ENCODE results near the gene MCHR1. TPM values are rescaled to one million over a fixed set of nuclear protein-coding genes. Genes with fewer than 3 reads are reported as not detected.

Gene MCHR1
- total RNA-seq, 1 donor from 2014 or later: 0.45 TPM

DNA sequence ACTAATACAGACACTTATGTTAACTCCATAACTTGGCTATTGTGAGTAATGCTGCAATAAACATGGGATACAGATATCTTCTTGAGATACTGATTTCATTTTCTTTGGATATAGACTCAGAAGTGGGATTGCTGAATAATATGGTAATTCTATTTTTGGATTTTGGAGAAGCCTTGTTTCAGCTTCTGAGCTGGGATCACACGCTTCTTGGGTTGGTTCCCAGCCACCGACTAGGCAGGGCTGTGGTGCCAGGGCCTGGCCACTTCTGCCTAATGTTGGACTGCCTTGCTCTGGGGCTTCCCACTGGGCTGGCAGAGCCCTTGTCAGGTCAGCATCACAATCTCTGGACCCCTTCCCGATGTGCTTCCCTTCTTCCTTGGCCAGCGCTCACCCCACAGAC, 14.0 kb upstream of the MCHR1 start:
- Mint-ChIP-seq H3K4me1 (peaks cover 27% of the 10 kb centered on the region), H3K27ac (peak overlapping the region; percentile 64), H3K9me3 (peaks cover 3% of the 10 kb centered on the region), H3K27me3 (ENCODE audit: insufficient read depth, low read depth) (peaks cover 13% of the 10 kb centered on the region), H3K4me3 (no peak overlapping the region), H3K36me3 (no peaks in the 10 kb centered on the region)
- no peak overlapping the region for H3K27ac ChIP-seq
- no peaks in the 10 kb centered on the region for H3K79me2 ChIP-seq (ENCODE audit: low read depth)
- H3K4me1 ChIP-seq: no peaks in the 10 kb centered on the region
- no peak for DNase-seq (ENCODE audit: low spot score)
- no peak overlapping the region for H3K9ac ChIP-seq
- no peaks in the 10 kb centered on the region for H3K36me3 ChIP-seq
- H3K27me3 ChIP-seq: no peaks in the 10 kb centered on the region
- H4K20me1 ChIP-seq (ENCODE audit: low read depth): no peaks in the 10 kb centered on the region
- no peak overlapping the region for H3K4me3 ChIP-seq
- no peak overlapping the region for H2AFZ ChIP-seq (replicated peaks)
- H3K9me3 ChIP-seq (ENCODE audit: low read depth): no peaks in the 10 kb centered on the region
- H3F3A ChIP-seq (ENCODE audit: low read depth): no peaks in the 10 kb centered on the region
- TF ChIP-seq EZH2 (IDR thresholded peaks at IDR 0.05): no peak
- TF ChIP-seq EZH2phosphoT487 (IDR thresholded peaks at IDR 0.05): no peak
- TF ChIP-seq CTCF (IDR thresholded peaks at IDR 0.05): no peak
- no peak overlapping the region for H3K4me2 ChIP-seq

- no peak for TF ChIP-seq CTCF (IDR thresholded peaks at IDR 0.05)
- no peak for TF ChIP-seq EZH2 (IDR thresholded peaks at IDR 0.05)
- no peak for TF ChIP-seq EZH2phosphoT487 (IDR thresholded peaks at IDR 0.05)
- Histone ChIP-seq H4K20me1 (ENCODE audit: low read depth) (no peaks in the 10 kb centered on the region), H3K27ac (no peak overlapping the region), H3K27me3 (no peaks in the 10 kb centered on the region), H2AFZ (replicated peaks) (no peak overlapping the region), H3K9ac (no peak overlapping the region), H3K4me3 (no peak overlapping the region), H3F3A (ENCODE audit: low read depth) (no peaks in the 10 kb centered on the region), H3K36me3 (no peaks in the 10 kb centered on the region), H3K4me1 (no peaks in the 10 kb centered on the region), H3K9me3 (ENCODE audit: low read depth) (no peaks in the 10 kb centered on the region), H3K4me2 (no peak overlapping the region), H3K79me2 (ENCODE audit: low read depth) (no peaks in the 10 kb centered on the region)
- H3K27ac Mint-ChIP-seq: no peak overlapping the region
- peaks cover 25% of the 10 kb centered on the region for H3K4me1 Mint-ChIP-seq
- H3K9me3 Mint-ChIP-seq: peaks cover 3% of the 10 kb centered on the region
- H3K27me3 Mint-ChIP-seq (ENCODE audit: insufficient read depth, low read depth): peaks cover 12% of the 10 kb centered on the region
- H3K4me3 Mint-ChIP-seq: no peak overlapping the region
- H3K36me3 Mint-ChIP-seq: no peaks in the 10 kb centered on the region
- no peak for DNase-seq (ENCODE audit: low spot score)
Measured at GRCh38 chr22:40666151-40666848, 13.0 kb upstream of the MCHR1 start.

DNA sequence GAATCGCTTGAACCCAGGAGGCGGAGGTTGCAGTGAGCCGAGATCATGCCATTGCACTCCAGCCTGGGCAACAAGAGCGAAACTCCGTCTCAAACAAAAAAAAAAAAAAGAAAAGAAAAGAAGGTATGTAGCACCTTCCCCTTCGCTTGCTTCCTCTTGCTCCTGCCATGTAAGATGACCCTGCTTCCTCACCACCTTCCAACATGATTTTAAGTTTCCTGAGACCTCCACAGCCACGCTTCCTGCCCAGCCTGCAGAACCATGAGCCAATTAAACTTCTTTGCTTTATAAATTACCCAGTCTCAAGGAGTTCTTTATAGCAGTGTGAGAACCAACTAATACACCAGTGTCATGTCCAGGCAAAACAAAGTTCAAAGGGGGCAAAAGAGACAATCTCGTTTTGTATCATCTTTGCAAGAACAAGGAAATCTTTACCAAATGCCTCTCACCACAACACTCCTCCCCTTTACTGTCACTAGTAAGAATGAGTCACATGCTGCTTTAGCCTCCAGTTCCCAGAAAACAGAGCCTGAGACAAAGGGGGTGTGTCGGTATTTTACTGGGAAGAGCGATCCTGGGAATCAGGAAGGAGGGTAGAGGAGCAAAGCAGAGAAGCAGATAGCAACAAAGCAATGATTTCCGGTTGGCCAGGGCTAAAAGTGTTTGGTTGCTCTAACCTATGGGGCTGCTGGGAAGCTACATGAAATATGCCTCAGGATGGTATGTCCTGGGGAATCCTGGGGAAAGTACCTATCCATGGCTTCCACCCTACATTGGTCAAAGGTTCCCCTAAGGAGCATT, 10.5 kb upstream of the MCHR1 start:
- TF ChIP-seq EZH2phosphoT487 (IDR thresholded peaks at IDR 0.05) (no peak), EZH2 (IDR thresholded peaks at IDR 0.05) (no peak)
- peaks cover 24% of the 10 kb centered on the region for H3K4me1 Mint-ChIP-seq
- Histone ChIP-seq H3K27ac (no peak overlapping the region), H4K20me1 (ENCODE audit: low read depth) (no peaks in the 10 kb centered on the region), H2AFZ (replicated peaks) (peak overlapping the region; percentile 74), H3K9ac (no peak overlapping the region), H3K9me3 (ENCODE audit: low read depth) (no peaks in the 10 kb centered on the region), H3K27me3 (no peaks in the 10 kb centered on the region), H3K79me2 (ENCODE audit: low read depth) (no peaks in the 10 kb centered on the region), H3K4me3 (no peak overlapping the region), H3F3A (ENCODE audit: low read depth) (no peaks in the 10 kb centered on the region), H3K4me1 (no peaks in the 10 kb centered on the region), H3K36me3 (no peaks in the 10 kb centered on the region), H3K4me2 (no peak overlapping the region)
- no peaks in the 10 kb centered on the region for H3K36me3 Mint-ChIP-seq
- peaks cover 5% of the 10 kb centered on the region for H3K9me3 Mint-ChIP-seq
- peak overlapping the region; percentile 47 for H3K27ac Mint-ChIP-seq
- peak; percentile 35 for DNase-seq (ENCODE audit: low spot score)
- peak overlapping the region; percentile 36 for H3K4me3 Mint-ChIP-seq
- H3K27me3 Mint-ChIP-seq (ENCODE audit: insufficient read depth, low read depth): peaks cover 15% of the 10 kb centered on the region
